GM12864 (cell line): ENCODE results near the gene INPP4A.

Source experiments
- DNase-seq: peaks from one replicate; pipeline ENCODE4 v3.0.0-alpha.2; 2011; ENCODE audit warnings: low read depth
- H3K4me3 ChIP-seq: 2 replicates; pipeline ENCODE4 v1.5.1; 2011; ENCODE audit warnings: mild to moderate bottlenecking, low read depth, low read length, control low read depth
- CTCF ChIP-seq: IDR thresholded peaks from 2 replicates; pipeline ENCODE4 v1.5.1; 2011; ENCODE audit warnings: low read depth, mild to moderate bottlenecking, moderate library complexity, low read length, control low read depth, inconsistent platforms; ENCODE audit errors: missing control alignments

Gene INPP4A

GRCh38 chr2:98552499-98553179 is 108.0 kb downstream of the INPP4A start:
- no peak for TF ChIP-seq CTCF
- H3K4me3 ChIP-seq: no peak overlapping the region
- no peak for DNase-seq

GRCh38 chr2:98554116-98554861 is 109.6 kb downstream of the INPP4A start:
- no peak for DNase-seq
- TF ChIP-seq CTCF: no peak
- no peak overlapping the region for H3K4me3 ChIP-seq

GRCh38 chr2:98555696-98556095 is 111.0 kb downstream of the INPP4A start:
- no peak for DNase-seq
- no peak overlapping the region for H3K4me3 ChIP-seq
- TF ChIP-seq CTCF: no peak

GRCh38 chr2:98556344-98557033 is 111.8 kb downstream of the INPP4A start:
- H3K4me3 ChIP-seq: no peak overlapping the region
- TF ChIP-seq CTCF: peak; percentile 4
- no peak for DNase-seq

- DNase-seq: no peak
- no peak for TF ChIP-seq CTCF
- no peak overlapping the region for H3K4me3 ChIP-seq
Observed at GRCh38 chr2:98558852-98559530, 114.3 kb downstream of the INPP4A start.

- no peak for DNase-seq
- no peak for TF ChIP-seq CTCF
- H3K4me3 ChIP-seq: no peak overlapping the region
Observed at GRCh38 chr2:98559581-98559980, 114.9 kb downstream of the INPP4A start.
